Bronchial epithelial cell (primary cell): ENCODE measurements around the gene GNAI3. TPM values are rescaled to one million over a fixed set of nuclear protein-coding genes. Genes with fewer than 3 reads are reported as not detected.

Experiments
- DNase-seq: peaks from one replicate; pipeline ENCODE4 v3.0.0-alpha.2; 2010; ENCODE audit warnings: low read depth
- FAIRE-seq: peaks from 2 replicates; lab custom pipeline; 2011; peaks lifted over from hg19 to GRCh38; lab: Jason Lieb, UNC
- H3K27me3 ChIP-seq: 2 replicates; pipeline ENCODE4 v1.5.1; 2011; ENCODE audit warnings: low read length; ENCODE audit not compliant: control insufficient read depth, insufficient read depth
- H3K36me3 ChIP-seq: 2 replicates; pipeline ENCODE4 v1.5.1; 2011; ENCODE audit warnings: low read length; ENCODE audit not compliant: control insufficient read depth, insufficient read depth
- H3K4me3 ChIP-seq: 2 replicates; pipeline ENCODE4 v1.5.1; 2011; ENCODE audit warnings: mild to moderate bottlenecking, low read depth, low read length, control low read depth
- total RNA-seq: library from RNA; depleted of rRNA; stranded (reverse); fragments of >200 nt; gene quantifications from 2 replicates; pipeline ENCODE4 v1.2.1, GENCODE V29; 2014
- TF ChIP-seq, protein P1 (sequence below): IDR thresholded peaks from 2 replicates; pipeline ENCODE4 v1.5.1; 2011; ENCODE audit warnings: mild to moderate bottlenecking, moderate library complexity, low read length, control low read depth, inconsistent platforms; ENCODE audit not compliant: insufficient read depth, severe bottlenecking

GNAI3 gene
- total RNA-seq, 1 donor from 2014 or later: 18.7 TPM

DNA sequence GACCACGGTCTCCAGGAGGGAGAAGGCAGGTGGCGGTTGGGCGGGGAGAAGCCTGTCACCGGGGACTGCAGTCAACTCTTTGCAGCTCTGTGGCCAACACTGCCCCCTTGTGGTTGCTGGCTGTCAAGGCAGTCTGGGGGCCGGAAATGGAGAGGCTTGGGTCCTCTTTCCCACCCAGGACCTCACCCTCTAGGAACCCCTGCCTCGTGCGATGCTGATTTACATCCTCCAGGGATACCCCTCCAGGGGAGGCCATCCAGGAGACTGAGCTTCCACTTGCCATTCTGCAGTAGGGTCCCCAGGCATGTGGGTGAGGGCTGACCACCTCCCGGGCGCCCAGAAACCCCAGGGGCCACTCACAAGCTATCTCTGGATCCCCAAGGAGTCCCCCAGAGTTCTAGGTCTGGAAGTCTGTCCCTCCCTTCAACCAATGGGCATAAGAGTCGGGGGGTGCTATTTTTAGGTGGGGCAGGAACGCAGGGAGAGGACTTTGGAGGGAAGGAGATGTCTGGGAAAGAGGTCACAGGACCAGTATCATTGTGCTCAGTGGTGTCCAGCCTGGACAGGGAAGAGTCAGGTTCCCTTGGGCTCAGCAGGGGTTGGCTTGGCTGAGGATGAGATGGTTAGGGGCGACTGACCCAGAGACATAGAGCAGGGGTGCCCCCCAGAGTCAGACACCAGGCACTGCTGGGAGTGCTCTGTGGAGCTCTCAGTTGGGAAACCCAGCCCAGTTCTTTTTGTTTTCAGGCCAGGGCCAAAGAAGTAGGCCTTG lies 15.9 kb upstream of the GNAI3 start:
- TF ChIP-seq, protein P1, sequence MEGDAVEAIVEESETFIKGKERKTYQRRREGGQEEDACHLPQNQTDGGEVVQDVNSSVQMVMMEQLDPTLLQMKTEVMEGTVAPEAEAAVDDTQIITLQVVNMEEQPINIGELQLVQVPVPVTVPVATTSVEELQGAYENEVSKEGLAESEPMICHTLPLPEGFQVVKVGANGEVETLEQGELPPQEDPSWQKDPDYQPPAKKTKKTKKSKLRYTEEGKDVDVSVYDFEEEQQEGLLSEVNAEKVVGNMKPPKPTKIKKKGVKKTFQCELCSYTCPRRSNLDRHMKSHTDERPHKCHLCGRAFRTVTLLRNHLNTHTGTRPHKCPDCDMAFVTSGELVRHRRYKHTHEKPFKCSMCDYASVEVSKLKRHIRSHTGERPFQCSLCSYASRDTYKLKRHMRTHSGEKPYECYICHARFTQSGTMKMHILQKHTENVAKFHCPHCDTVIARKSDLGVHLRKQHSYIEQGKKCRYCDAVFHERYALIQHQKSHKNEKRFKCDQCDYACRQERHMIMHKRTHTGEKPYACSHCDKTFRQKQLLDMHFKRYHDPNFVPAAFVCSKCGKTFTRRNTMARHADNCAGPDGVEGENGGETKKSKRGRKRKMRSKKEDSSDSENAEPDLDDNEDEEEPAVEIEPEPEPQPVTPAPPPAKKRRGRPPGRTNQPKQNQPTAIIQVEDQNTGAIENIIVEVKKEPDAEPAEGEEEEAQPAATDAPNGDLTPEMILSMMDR: peak; percentile 98
- DNase-seq (peak; percentile 46), FAIRE-seq (no peak)
- no peak overlapping the region for H3K4me3 ChIP-seq
- no peaks in the 10 kb centered on the region for H3K36me3 ChIP-seq
- H3K27me3 ChIP-seq: no peaks in the 10 kb centered on the region

DNA sequence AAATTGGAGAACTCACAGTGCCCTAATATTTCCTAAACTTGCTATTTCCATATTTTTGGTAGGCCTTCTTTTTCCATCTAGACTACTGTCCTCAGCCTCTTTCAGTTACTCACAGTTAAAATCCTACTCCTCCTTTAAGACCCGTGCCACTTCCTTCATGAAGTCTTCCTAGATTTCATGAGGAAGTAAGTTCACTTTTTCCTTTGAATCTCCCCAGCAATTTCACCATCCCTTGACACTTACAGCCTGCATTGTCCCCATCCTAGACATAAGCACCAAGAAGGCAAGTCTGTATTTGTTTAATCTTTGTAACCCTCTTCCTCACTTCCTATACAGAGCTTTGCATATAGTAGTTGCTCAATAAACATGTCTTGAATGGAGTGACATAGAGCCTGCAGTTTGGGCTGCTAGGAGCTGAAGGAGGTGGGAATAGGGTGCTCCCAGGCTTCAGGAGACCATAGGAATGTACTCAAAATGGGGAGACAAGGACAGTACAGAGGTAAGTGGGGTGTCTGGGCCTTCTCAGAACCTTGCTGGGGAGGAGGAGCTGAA lies 14.0 kb upstream of the GNAI3 start:
- Histone ChIP-seq H3K36me3 (no peaks in the 10 kb centered on the region), H3K4me3 (no peak overlapping the region), H3K27me3 (no peaks in the 10 kb centered on the region)
- no peak for DNase-seq
- TF ChIP-seq, protein P1: no peak
- FAIRE-seq: no peak

DNA sequence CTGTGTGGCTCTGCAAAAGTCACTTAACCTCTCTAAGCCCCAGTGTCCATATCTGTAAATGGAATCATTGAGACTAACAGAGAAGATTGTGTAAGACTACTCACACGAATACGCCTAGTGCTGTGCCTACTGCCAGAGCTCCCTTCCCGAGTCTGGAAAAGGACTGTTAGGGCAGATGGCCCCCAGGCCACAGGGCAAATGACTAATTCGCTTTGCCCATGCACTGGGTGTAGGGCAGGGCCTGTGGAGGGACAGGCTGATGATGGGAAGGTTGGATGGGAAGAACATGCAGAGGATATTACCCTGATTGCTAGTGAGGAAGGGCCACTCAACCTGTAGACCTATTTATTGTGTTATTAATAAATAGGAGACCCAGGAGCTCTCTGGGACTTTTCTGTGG lies 12.9 kb upstream of the GNAI3 start:
- DNase-seq (no peak), FAIRE-seq (no peak)
- TF ChIP-seq, protein P1: no peak
- Histone ChIP-seq H3K4me3 (no peak overlapping the region), H3K36me3 (no peaks in the 10 kb centered on the region), H3K27me3 (no peaks in the 10 kb centered on the region)

DNA sequence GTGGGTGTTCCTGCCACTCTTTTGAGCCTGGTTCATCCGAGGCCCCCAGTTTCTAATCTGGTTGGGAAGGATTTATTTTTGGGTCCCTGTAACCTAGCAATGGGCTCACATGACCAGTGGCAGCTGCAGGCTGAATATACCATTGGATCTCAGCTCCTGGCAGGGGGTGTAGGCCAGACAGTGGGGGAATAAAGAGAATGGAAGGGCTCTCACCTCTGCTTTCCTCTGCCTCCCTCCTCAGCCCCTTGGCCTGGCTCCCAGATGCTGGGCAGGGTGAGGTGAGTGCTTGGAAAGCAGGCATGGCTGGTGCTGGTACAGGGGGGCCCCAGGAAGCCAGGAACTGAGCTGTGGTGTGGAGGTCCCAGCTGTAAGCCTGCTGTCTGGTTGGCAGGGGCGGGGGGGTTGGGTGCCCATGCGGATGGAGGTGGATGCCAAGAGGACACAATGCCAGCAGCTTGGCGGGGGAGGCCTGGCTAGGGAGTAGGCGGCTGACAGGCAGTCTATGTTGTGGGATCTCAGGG lies 12.4 kb upstream of the GNAI3 start:
- TF ChIP-seq, protein P1: no peak
- Histone ChIP-seq H3K27me3 (no peaks in the 10 kb centered on the region), H3K4me3 (no peak overlapping the region), H3K36me3 (no peaks in the 10 kb centered on the region)
- FAIRE-seq: no peak
- DNase-seq: no peak

DNA sequence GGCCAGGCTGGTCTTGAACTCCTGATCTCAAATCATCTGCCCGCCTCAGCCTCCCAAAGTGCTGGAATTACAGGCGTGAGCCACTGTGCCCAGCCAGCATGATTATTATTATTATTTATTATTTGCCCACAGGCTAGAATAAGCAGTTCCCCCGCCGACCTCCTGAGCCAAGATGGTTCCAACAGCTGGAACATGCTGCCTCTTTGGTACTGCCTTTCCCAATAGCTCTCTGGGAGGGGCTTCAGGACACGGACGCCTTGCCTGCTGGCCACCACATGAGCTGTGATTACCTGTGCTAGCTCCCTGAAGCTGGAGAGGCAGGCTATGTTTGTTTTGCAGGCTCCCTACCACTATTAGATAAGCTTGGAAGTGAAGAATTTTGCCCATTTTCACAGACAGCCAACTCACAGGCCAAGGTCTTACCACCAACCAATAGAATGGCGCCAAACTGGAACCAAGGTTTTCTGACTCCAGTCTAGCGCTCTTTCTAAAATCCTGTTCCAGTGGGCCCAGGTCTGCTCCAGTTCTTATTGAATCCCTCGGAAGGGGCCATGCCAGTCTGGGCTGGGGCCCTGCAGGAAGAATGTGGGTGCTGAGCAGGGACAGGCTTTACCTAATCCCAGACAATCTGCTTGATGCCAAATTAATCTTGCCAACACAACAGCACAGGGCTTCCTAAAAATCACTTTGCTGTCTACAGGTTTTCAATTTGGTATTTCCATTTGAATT lies 10.8 kb upstream of the GNAI3 start:
- no peak for DNase-seq
- Histone ChIP-seq H3K4me3 (no peak overlapping the region), H3K27me3 (no peaks in the 10 kb centered on the region), H3K36me3 (no peaks in the 10 kb centered on the region)
- TF ChIP-seq, protein P1: no peak
- FAIRE-seq: no peak
